ENCODE data around the gene CUBN. TPM values are rescaled to one million over a fixed set of nuclear protein-coding genes. Genes with fewer than 3 reads are reported as not detected.
A peak's percentile ranks its signal among the peaks of the same experiment; 100 is the strongest.

Gene CUBN
- total RNA-seq, 2 donors from 2014 or later: 0.65 to 0.76 TPM

DNA sequence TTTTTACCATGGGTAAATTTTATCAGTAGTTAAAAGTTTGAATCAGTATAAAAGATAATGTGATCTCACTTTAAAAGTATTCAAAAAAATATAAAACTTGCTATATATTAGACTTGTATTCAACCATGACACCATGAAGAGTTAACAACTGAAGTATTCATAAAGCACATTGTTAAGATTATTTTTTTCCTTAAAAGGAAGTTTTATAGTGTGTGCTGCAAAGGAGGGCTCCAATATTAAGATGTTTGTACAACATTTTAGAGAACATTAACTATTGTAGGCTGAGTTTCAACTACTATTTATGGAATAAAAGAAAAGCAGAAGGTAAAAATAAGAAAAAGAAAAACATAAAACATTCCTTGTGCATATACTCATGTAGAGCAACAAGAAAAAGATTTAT lies 24.5 kb upstream of the CUBN start:
- H3K27me3 Mint-ChIP-seq (ENCODE audit: low read depth): no peaks in the 10 kb centered on the region
- H3K9me3 Mint-ChIP-seq: no peaks in the 10 kb centered on the region
- H3K4me3 Mint-ChIP-seq: no peak overlapping the region
- no peak for DNase-seq
- no peaks in the 10 kb centered on the region for H3K4me1 Mint-ChIP-seq (ENCODE audit: low read depth)
- H3K36me3 Mint-ChIP-seq (ENCODE audit: insufficient read depth in 2 of 2): no peaks in the 10 kb centered on the region
- no peak overlapping the region for H3K27ac Mint-ChIP-seq
- ATAC-seq (replicated peaks in 1 of 2): no peak

- H3K27me3 Mint-ChIP-seq (ENCODE audit: low read depth): no peaks in the 10 kb centered on the region
- H3K27ac Mint-ChIP-seq: no peak overlapping the region
- H3K36me3 Mint-ChIP-seq (ENCODE audit: insufficient read depth in 2 of 2): no peaks in the 10 kb centered on the region
- no peak overlapping the region for H3K4me3 Mint-ChIP-seq
- no peaks in the 10 kb centered on the region for H3K4me1 Mint-ChIP-seq (ENCODE audit: low read depth)
- ATAC-seq (replicated peaks in 1 of 2) (no peak), DNase-seq (no peak)
- H3K9me3 Mint-ChIP-seq: no peaks in the 10 kb centered on the region
Measured at GRCh38 chr10:17153321-17153720, 23.7 kb upstream of the CUBN start.

- Mint-ChIP-seq H3K4me1 (ENCODE audit: low read depth) (no peaks in the 10 kb centered on the region), H3K27me3 (ENCODE audit: low read depth) (no peaks in the 10 kb centered on the region), H3K4me3 (no peak overlapping the region), H3K36me3 (ENCODE audit: insufficient read depth in 2 of 2) (no peaks in the 10 kb centered on the region), H3K9me3 (no peaks in the 10 kb centered on the region), H3K27ac (no peak overlapping the region)
- no peak for ATAC-seq (replicated peaks in 1 of 2)
- no peak for DNase-seq
Measured at GRCh38 chr10:17151716-17152115, 22.1 kb upstream of the CUBN start.

DNA sequence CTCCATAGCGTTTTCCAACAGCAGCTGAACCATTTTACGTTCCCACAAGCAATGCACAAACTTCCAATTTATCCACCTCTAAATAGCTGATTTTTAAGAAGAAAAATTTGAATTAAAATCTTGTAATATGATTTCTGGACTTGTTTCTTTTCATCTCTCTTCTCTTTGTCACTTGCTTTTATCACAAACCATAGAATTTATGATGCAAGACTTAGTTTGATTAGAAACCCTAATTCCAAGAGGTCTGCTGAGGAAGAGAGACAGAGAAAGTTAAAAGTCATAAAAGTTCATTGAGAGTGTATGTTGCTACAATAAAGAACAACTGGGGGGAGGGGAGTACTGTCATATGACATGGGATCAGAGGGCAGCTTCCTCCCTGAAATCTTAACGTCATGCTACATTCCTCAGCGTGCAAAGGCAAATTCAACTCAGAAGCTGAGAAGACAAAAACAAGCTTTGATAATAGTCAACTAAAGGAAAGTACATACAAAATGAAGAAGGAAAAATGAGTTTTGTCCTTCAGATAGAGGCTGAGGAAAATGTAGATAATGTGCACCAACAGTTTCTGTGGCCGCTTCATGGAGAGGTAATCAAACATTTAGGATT lies 18.4 kb upstream of the CUBN start:
- Mint-ChIP-seq H3K9me3 (no peaks in the 10 kb centered on the region), H3K27ac (no peak overlapping the region), H3K4me1 (ENCODE audit: low read depth) (peaks cover 29% of the 10 kb centered on the region), H3K36me3 (ENCODE audit: insufficient read depth in 2 of 2) (peaks cover 0 to 3% of the 10 kb centered on the region in 2 donors), H3K27me3 (ENCODE audit: low read depth) (no peaks in the 10 kb centered on the region), H3K4me3 (no peak overlapping the region)
- ATAC-seq (replicated peaks in 1 of 2): no peak
- no peak for DNase-seq

- DNase-seq (no peak), ATAC-seq (replicated peaks in 1 of 2) (no peak)
- Mint-ChIP-seq H3K9me3 (no peaks in the 10 kb centered on the region), H3K4me3 (no peak overlapping the region), H3K27ac (no peak overlapping the region), H3K36me3 (ENCODE audit: insufficient read depth in 2 of 2) (peaks cover 0 to 3% of the 10 kb centered on the region in 2 donors), H3K27me3 (ENCODE audit: low read depth) (no peaks in the 10 kb centered on the region), H3K4me1 (ENCODE audit: low read depth) (peaks cover 30% of the 10 kb centered on the region)
Measured at GRCh38 chr10:17146892-17147291, 17.3 kb upstream of the CUBN start.

GRCh38 chr10:17145239-17145638 lies 15.6 kb upstream of the CUBN start:
- ATAC-seq (replicated peaks in 1 of 2) (peak; percentile 77 to 78), DNase-seq (no peak)
- no peaks in the 10 kb centered on the region for H3K27me3 Mint-ChIP-seq (ENCODE audit: low read depth)
- H3K4me3 Mint-ChIP-seq: peak overlapping the region in 1 of 2 donors; percentile 28
- H3K36me3 Mint-ChIP-seq (ENCODE audit: insufficient read depth in 2 of 2): peaks cover 2 to 7% of the 10 kb centered on the region in 2 donors
- peaks cover 37% of the 10 kb centered on the region for H3K4me1 Mint-ChIP-seq (ENCODE audit: low read depth)
- peak overlapping the region; percentile 94 for H3K27ac Mint-ChIP-seq
- peaks cover 0 to 3% of the 10 kb centered on the region in 2 donors for H3K9me3 Mint-ChIP-seq

DNA sequence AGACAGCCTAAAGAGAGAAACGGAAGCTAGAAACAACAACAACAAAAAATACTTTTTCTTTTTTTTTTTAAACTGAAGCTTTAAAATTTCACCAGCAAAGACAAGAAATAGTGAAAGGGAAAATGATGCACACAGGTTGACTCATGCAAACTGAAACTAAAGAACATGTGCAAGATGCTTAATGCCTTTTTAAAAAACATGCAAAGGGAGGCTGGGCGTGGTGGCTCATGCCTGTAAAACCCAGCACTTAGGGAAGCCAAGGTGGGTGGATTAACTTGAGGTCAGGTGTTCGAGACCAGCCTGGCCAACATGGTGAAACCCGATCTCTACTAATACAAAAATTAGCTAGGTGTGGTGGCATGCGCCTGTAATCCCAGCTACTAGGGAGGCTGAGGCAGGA lies 15.1 kb upstream of the CUBN start:
- peak; percentile 86 to 88 for ATAC-seq (replicated peaks in 1 of 2)
- Mint-ChIP-seq H3K36me3 (ENCODE audit: insufficient read depth in 2 of 2) (peaks cover 2 to 7% of the 10 kb centered on the region in 2 donors), H3K27me3 (ENCODE audit: low read depth) (no peaks in the 10 kb centered on the region), H3K9me3 (peaks cover 0 to 3% of the 10 kb centered on the region in 2 donors), H3K4me3 (peak overlapping the region in 1 of 2 donors; percentile 28), H3K4me1 (ENCODE audit: low read depth) (peaks cover 37% of the 10 kb centered on the region), H3K27ac (peak overlapping the region; percentile 94)
- peak; percentile 68 to 70 for DNase-seq

DNA sequence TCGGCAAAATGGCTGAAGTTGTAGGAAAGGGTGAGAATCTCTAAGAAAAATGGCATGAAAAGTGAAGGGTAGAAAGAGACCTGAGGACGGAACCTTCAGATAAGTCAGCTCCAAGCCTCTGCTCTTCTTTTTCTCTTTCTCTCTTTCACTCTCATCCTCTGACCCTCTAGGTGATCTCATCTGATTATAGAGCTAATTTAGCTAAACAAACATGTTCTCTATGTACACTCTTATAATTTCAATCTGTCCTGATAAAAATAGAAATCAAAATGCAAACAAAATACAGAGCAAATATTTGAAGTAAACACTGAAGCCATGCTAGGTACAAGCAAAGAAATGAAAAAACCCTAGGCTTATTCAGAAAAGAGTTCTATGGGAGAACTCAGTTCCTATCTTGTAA lies 14.4 kb upstream of the CUBN start:
- no peak for DNase-seq
- H3K4me3 Mint-ChIP-seq: no peak overlapping the region
- peak overlapping the region; percentile 86 for H3K27ac Mint-ChIP-seq
- H3K27me3 Mint-ChIP-seq (ENCODE audit: low read depth): no peaks in the 10 kb centered on the region
- peaks cover 37% of the 10 kb centered on the region for H3K4me1 Mint-ChIP-seq (ENCODE audit: low read depth)
- H3K36me3 Mint-ChIP-seq (ENCODE audit: insufficient read depth in 2 of 2): peaks cover 2 to 7% of the 10 kb centered on the region in 2 donors
- H3K9me3 Mint-ChIP-seq: peaks cover 0 to 3% of the 10 kb centered on the region in 2 donors
- ATAC-seq (replicated peaks in 1 of 2): no peak

DNA sequence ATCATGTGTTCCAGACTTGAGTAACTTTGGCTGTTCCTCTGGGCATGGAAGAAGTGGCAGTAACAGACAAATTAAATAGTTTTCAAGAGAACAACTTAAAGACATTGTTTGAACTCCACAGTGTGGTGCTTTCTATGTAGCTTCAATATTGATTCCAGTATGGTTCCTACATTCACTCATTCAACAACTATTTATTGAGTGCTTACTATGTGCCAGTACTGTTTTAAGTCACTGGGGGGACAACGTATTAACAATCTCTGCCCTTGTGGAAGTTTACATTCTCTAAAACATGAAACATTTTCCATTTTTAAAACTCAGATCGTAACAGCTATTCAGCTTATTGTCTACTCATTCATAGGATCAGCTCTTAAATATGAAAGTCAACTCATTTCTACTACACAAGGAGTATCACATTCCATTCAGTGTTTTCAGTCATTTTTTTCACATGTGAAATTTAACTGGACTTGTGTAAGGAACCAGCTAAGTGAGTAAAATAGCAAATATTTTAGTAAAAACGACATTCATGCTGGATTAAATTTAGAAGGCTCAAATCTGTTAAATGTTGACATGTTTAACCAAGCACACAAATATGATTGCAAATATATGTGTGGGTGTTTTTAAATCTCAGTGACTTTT lies 13.6 kb upstream of the CUBN start:
- DNase-seq: no peak
- ATAC-seq (replicated peaks in 1 of 2): peak in 1 of 2 donors; percentile 5
- H3K4me1 Mint-ChIP-seq (ENCODE audit: low read depth): peaks cover 37% of the 10 kb centered on the region
- no peak overlapping the region for H3K27ac Mint-ChIP-seq
- H3K27me3 Mint-ChIP-seq (ENCODE audit: low read depth): no peaks in the 10 kb centered on the region
- peaks cover 2 to 7% of the 10 kb centered on the region in 2 donors for H3K36me3 Mint-ChIP-seq (ENCODE audit: insufficient read depth in 2 of 2)
- no peak overlapping the region for H3K4me3 Mint-ChIP-seq
- H3K9me3 Mint-ChIP-seq: peaks cover 0 to 3% of the 10 kb centered on the region in 2 donors

DNA sequence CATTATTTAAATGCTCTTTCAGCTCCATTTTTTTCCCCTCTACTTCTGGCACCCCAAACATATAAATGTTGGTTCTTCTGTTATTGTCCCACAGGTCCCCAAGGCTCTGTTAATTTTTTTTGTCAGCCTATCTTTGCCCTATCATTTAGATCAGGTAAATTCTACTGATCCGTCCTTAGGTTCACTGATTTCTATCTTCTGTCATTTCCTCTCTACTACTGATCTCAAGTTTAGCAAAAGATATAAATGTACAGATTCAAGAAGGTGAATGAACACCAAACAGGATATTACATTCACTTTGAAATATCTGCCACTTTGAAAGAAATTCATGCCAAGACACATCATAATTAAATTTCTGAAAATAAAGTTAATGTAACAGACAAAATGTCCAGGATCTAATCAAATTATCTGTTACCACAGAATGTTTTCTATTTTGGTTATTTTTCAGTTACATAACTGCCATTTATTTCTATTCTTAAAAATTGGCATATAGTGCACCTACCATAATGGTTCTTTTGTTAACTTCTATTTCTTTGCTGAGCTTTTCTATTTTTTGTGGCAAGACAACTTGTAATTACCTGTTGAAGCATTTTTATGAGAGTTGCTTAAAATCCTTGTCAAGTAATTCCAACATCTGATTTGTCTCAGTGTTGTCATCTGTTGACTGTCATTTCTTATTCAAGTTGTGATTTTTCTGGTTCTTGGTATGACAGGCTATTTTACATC lies 12.1 kb upstream of the CUBN start:
- peaks cover 37% of the 10 kb centered on the region for H3K4me1 Mint-ChIP-seq (ENCODE audit: low read depth)
- DNase-seq: no peak
- H3K27ac Mint-ChIP-seq: peak overlapping the region; percentile 54
- ATAC-seq (replicated peaks in 1 of 2): no peak
- peaks cover 0 to 3% of the 10 kb centered on the region in 2 donors for H3K9me3 Mint-ChIP-seq
- H3K36me3 Mint-ChIP-seq (ENCODE audit: insufficient read depth in 2 of 2): peaks cover 2 to 7% of the 10 kb centered on the region in 2 donors
- H3K27me3 Mint-ChIP-seq (ENCODE audit: low read depth): no peaks in the 10 kb centered on the region
- H3K4me3 Mint-ChIP-seq: no peak overlapping the region

- DNase-seq (no peak), ATAC-seq (replicated peaks in 1 of 2) (no peak)
- Mint-ChIP-seq H3K27ac (no peak overlapping the region), H3K9me3 (peaks cover 0 to 3% of the 10 kb centered on the region in 2 donors), H3K4me1 (ENCODE audit: low read depth) (peaks cover 30% of the 10 kb centered on the region), H3K36me3 (ENCODE audit: insufficient read depth in 2 of 2) (peaks cover 2 to 7% of the 10 kb centered on the region in 2 donors), H3K4me3 (no peak overlapping the region), H3K27me3 (ENCODE audit: low read depth) (no peaks in the 10 kb centered on the region)
Measured at GRCh38 chr10:17140386-17140761, 10.8 kb upstream of the CUBN start.

DNA sequence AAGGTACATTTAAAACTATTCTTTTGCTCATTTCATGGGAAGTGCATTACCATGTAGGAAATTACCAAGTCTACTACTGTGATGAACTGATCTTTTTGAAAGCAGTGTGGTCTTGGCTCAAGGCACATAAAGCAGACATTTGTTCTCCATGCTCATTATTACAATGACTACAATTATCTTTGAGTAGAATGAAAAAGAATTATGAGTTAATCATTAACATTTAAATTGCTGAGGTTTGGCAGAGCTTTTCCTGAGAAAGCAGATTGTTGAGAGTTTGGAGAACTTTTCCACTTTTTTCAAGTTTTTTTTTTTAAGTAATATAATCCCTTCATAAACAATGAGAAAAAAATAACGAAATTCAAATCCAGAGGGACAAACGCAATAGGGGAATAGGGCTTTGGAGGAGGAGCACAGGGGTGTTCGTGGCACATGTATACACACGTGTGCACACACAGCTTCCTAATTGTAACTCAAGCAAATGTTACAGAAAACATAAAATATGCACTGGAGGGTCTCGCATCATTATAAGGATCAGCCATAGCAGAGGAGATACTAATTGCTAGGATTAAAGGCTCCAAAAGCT lies 8.9 kb upstream of the CUBN start:
- no peak overlapping the region for H3K4me3 Mint-ChIP-seq
- ATAC-seq (replicated peaks in 1 of 2): no peak
- no peaks in the 10 kb centered on the region for H3K27me3 Mint-ChIP-seq (ENCODE audit: low read depth)
- peaks cover 0 to 3% of the 10 kb centered on the region in 2 donors for H3K9me3 Mint-ChIP-seq
- no peak for DNase-seq
- H3K4me1 Mint-ChIP-seq (ENCODE audit: low read depth): peaks cover 13% of the 10 kb centered on the region
- H3K36me3 Mint-ChIP-seq (ENCODE audit: insufficient read depth in 2 of 2): peaks cover 2 to 3% of the 10 kb centered on the region in 2 donors
- no peak overlapping the region for H3K27ac Mint-ChIP-seq

- no peaks in the 10 kb centered on the region for H3K27me3 Mint-ChIP-seq (ENCODE audit: low read depth)
- no peaks in the 10 kb centered on the region for H3K36me3 Mint-ChIP-seq (ENCODE audit: insufficient read depth in 2 of 2)
- no peak overlapping the region for H3K27ac Mint-ChIP-seq
- H3K4me1 Mint-ChIP-seq (ENCODE audit: low read depth): no peaks in the 10 kb centered on the region
- ATAC-seq (replicated peaks in 1 of 2) (no peak), DNase-seq (no peak)
- H3K4me3 Mint-ChIP-seq: no peak overlapping the region
- H3K9me3 Mint-ChIP-seq: no peaks in the 10 kb centered on the region
Measured at GRCh38 chr10:17134737-17135260, 5.2 kb upstream of the CUBN start.

All from activated T-cell treated with anti-CD3 and anti-CD28 coated beads, Interleukin-2, amount 50 U/mL, for 72 hours (primary cell).